ENCODE data around the gene CABS1. TPM values are rescaled to one million over a fixed set of nuclear protein-coding genes. Genes with fewer than 3 reads are reported as not detected.

The CABS1 gene
- polyA plus RNA-seq, 3 donors, result not detected

DNA sequence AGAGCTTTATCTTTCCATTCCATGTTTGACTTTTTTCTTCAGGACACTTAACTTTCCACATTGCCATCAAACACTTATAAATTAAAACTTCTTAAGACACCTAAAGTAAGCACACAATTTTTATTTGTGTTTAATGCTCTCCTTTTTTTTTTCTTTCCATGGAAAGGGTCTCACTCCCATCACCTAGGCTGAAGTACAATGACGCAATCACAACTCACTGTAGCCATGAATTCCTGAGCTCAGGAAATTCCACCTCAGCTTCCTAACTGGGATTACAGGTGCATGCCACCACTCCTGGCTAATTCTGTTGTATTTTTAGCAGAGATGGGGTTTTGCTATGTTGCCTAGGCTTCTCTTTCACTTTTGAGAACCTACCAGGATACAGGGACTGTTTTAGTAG is 33.0 kb downstream of the CABS1 start:
- no peak overlapping the region for H3K27ac ChIP-seq (ENCODE audit: low read depth, low read length)
- WGBS, 3 donors, result 94 to 95% (median 94%) methylated on average over 1 of the region's 1 CpG

DNA sequence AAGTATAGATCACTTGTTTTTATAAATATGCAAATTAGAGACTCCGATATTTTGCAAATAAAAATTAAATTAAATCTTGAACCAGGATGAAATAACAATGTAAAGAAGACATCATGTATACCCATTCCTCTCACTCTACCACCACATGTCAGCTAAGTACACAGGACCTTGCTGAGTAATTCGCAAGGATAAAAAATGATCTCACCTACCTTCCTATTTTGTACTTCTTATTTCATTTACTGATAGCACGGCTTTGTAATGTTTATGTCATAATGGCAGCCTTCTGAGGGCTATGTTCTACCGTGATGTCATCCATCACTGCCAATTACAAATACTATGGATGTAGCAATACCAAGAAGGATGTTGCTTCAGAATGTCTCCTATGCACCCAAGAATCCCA is 37.2 kb downstream of the CABS1 start:
- WGBS, 3 donors, result 81 to 89% (median 82%) methylated on average over 4 of the region's 4 CpGs
- H3K27ac ChIP-seq (ENCODE audit: low read depth, low read length), result no peak overlapping the region

- 75 to 85% (median 77%) methylated on average over 3 of the region's 3 CpGs for WGBS, 3 donors
Measured at GRCh38 chr4:70372760-70373159, 38.0 kb downstream of the CABS1 start.

DNA sequence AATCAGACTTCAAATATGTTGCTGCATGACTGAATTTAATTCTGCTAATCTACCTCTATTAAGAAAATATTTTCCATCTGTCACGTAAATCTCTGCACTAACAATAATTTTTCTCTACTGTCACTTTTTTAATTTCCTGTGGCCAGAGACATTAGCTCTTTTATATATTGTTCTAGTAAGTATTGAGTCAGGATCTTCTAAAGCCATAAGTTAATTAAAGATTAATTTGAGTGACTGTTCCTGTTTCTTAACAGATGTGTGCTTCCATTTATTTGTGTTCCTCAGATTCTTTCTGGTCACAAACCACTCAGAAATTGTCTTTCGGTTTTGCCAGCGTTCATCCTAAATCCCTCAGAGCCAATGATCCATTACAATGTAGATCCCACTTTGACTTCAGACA is 45.8 kb downstream of the CABS1 start:
- H3K27ac ChIP-seq (ENCODE audit: low read depth, low read length), result no peak overlapping the region
- WGBS, 3 donors, result 72 to 88% (median 81%) methylated on average over 3 of the region's 3 CpGs

More at GRCh38 chr4:70372760-70373159, 38.0 kb downstream of the CABS1 start:
- H3K27ac ChIP-seq (ENCODE audit: low read depth, low read length), result no peak overlapping the region

- H3K27ac ChIP-seq (ENCODE audit: low read depth, low read length), result no peak within 1 kb of the TSS
- WGBS, 3 donors, result 53 to 73% (median 56%) methylated on average over 5 of the region's 5 CpGs
Measured at GRCh38 chr4:70382691-70383181, 48.0 kb downstream of the CABS1 start, which contains the start of gene SMR3B. SMR3B (plus strand) TSS chr4:70383131; CDS start chr4:70384511, 1,380 bp downstream.

Other genes with a start within 250 kb of the CABS1 start
- not detected for gene PRR27, start 180.7 kb upstream of the CABS1 start, polyA plus RNA-seq
- gene ODAM, start 139.3 kb upstream of the CABS1 start, polyA plus RNA-seq, result 1 to 10 TPM in 2 of 3 donors, under 1 TPM in 1; 0.08 to 1.3 (median 1.1) TPM
- under 1 TPM in 2 of 3 donors, not detected in 1; 0.24 to 0.60 TPM for gene FDCSP, start 108.9 kb upstream of the CABS1 start, polyA plus RNA-seq
- gene CSN3, start 92.4 kb upstream of the CABS1 start, polyA plus RNA-seq, result not detected
- not detected for gene SMR3A, start 25.8 kb downstream of the CABS1 start, polyA plus RNA-seq
- not detected for gene SMR3B, start 48.1 kb downstream of the CABS1 start, polyA plus RNA-seq
- gene OPRPN, start 63.0 kb downstream of the CABS1 start, polyA plus RNA-seq, result not detected
- gene MUC7, start 137.2 kb downstream of the CABS1 start, polyA plus RNA-seq, result not detected
- not detected for gene AMTN, start 183.6 kb downstream of the CABS1 start, polyA plus RNA-seq